ENCODE results near the gene ALX3.

DNA sequence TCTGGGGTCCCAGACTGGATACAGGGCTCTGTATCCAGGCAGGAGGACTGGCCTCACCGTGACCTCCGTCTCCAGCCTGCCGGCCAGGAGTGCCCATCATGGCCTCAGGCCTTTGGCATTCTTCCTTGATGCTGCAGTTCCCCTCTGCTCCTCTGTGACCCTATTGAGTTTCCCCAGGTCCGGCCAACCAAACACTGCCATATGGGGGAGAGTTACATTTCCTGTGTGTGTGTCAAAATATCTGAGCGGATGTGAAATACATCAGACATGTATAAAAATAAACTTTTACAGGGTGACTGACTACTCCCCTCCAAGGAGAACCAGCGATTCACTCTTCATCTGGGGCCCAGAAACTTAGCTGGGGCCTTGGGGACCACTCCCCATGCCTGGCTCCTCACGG is 31.6 kb upstream of the ALX3 start:
- TF ChIP-seq, protein P1, sequence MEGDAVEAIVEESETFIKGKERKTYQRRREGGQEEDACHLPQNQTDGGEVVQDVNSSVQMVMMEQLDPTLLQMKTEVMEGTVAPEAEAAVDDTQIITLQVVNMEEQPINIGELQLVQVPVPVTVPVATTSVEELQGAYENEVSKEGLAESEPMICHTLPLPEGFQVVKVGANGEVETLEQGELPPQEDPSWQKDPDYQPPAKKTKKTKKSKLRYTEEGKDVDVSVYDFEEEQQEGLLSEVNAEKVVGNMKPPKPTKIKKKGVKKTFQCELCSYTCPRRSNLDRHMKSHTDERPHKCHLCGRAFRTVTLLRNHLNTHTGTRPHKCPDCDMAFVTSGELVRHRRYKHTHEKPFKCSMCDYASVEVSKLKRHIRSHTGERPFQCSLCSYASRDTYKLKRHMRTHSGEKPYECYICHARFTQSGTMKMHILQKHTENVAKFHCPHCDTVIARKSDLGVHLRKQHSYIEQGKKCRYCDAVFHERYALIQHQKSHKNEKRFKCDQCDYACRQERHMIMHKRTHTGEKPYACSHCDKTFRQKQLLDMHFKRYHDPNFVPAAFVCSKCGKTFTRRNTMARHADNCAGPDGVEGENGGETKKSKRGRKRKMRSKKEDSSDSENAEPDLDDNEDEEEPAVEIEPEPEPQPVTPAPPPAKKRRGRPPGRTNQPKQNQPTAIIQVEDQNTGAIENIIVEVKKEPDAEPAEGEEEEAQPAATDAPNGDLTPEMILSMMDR (IDR thresholded peaks at IDR 0.05; ENCODE audit: low read length), result no peak
- TF ChIP-seq EZH2 (IDR thresholded peaks at IDR 0.05; ENCODE audit: borderline replicate concordance, low read length), result no peak

Measured in OCI-LY1 (cell line).